ENCODE results near the gene HLA-DQB1. TPM values are rescaled to one million over a fixed set of nuclear protein-coding genes. Genes with fewer than 3 reads are reported as not detected.

Gene HLA-DQB1
- total RNA-seq, 1 experiment from 2014 or later = 2.1 TPM

DNA sequence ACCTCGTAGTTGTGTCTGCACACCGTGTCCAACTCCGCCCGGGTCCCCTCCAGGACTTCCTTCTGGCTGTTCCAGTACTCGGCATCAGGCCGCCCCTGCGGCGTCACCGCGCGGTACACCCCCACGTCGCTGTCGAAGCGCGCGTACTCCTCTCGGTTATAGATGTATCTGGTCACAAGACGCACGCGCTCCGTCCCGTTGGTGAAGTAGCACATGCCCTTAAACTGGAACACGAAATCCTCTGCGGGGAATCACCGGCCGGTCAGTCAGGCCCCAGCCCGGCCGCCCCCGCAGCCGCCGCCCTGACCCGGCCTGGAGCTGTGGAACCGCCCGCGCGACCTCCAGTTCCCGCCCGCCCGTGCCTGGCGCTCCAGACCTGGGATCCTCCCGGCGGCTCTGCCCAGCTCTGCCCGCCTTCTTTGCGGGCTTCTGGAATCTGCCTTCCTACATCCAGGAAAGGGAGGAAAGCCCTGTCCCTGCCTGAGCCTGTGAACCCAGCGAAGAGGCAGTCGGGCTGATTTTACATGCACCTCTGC lies 1.6 kb downstream of the HLA-DQB1 start:
- Histone ChIP-seq H4K20me1 (ENCODE audit: insufficient read depth) (no peaks in the 10 kb centered on the region), H3K9me2 (ENCODE audit: insufficient read depth) (no peaks in the 10 kb centered on the region), H3K4me1 (ENCODE audit: control insufficient read depth in 1 of 2, insufficient read depth in 2 of 2, low read length in 2 of 2) (no peaks in the 10 kb centered on the region), H3K4me3 (replicated peaks in 1 of 2; ENCODE audit: low read depth in 1 of 2, low read length in 2 of 2) (no peak overlapping the region), H3K9me3 (ENCODE audit: control insufficient read depth in 1 of 2, insufficient read depth in 1 of 2, low read depth in 1 of 2, low read length in 2 of 2) (no peaks in the 10 kb centered on the region), H2AFZ (ENCODE audit: low read depth, low read length, poor library complexity, severe bottlenecking) (no peak overlapping the region), H3K79me2 (ENCODE audit: insufficient read depth, low read length) (no peaks in the 10 kb centered on the region), H3K4me2 (ENCODE audit: low read length) (no peak overlapping the region), H3K27me3 (ENCODE audit: insufficient read depth, low read length) (no peaks in the 10 kb centered on the region), H3K36me3 (ENCODE audit: control insufficient read depth in 1 of 2, insufficient read depth in 2 of 2, low read length in 2 of 2) (no peaks in the 10 kb centered on the region), H3K9ac (ENCODE audit: low read length) (no peak overlapping the region), H3K27ac (ENCODE audit: low read depth, low read length) (no peak overlapping the region)
- BruUV-seq (replicated peaks) = no TSS peak
- POLR2A ChIA-PET = no interaction called here
- ATAC-seq (no peak), DNase-seq (ENCODE audit: low read depth, low spot score) (no peak)
- CTCF ChIA-PET = no interaction called here
- no peak for TF ChIP-seq EZH2 (IDR thresholded peaks at IDR 0.05)
- TF ChIP-seq EZH2phosphoT487 (IDR thresholded peaks at IDR 0.05; ENCODE audit: borderline replicate concordance) = no peak
- intact Hi-C loops (cut with micrococcal nuclease) = no loop called here
- RAD21 ChIA-PET (ENCODE audit: low non-redundant PET in 1 of 2, low total read pairs in 2 of 2, uncharacterized antibody in 2 of 2, unreplicated experiment in 2 of 2) = no interaction called here

DNA sequence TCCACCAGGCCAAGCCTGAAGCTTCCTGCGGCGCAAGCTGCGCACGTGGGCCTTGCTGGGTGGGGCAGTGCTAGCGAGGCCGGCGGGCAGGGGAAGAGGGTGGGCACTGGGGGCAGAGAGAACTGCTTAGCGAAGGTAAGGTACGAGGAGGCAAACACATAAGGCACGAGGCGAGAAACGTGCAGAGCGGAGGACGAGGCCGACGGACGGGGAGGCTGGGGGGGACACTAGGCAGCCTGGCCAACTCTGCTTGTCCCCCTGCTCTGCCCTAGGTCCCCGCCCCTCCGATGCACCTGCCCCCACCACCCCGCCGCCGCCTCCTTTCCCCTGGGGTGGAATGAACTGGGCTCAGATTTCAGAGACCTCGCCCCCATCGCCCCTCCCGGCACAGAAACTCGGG lies 2.1 kb downstream of the HLA-DQB1 start:
- intact Hi-C loops (cut with micrococcal nuclease) = no loop called here
- H3K9ac ChIP-seq (ENCODE audit: low read length) = no peak overlapping the region
- DNase-seq (ENCODE audit: low read depth, low spot score) = no peak
- CTCF ChIA-PET = interaction anchor here (0.9 kb wide), 1 partner anchor 96 kb away, joined by 3 read pairs; no protein-coding TSS in a partner anchor
- H3K79me2 ChIP-seq (ENCODE audit: insufficient read depth, low read length) = no peaks in the 10 kb centered on the region
- TF ChIP-seq EZH2 (IDR thresholded peaks at IDR 0.05) = no peak
- TF ChIP-seq ELF1 (IDR thresholded peaks at IDR 0.05; ENCODE audit: borderline replicate concordance, low read depth) = no peak
- no peak for TF ChIP-seq CEBPB (IDR thresholded peaks at IDR 0.05; ENCODE audit: low read depth)
- TF ChIP-seq ZNF274 (IDR thresholded peaks at IDR 0.05; ENCODE audit: low read depth, low read length) = no peak
- no peak for TF ChIP-seq SIN3A (IDR thresholded peaks at IDR 0.05; ENCODE audit: low read depth)
- TF ChIP-seq CBX3 (IDR thresholded peaks at IDR 0.05; ENCODE audit: low read depth) = no peak
- TF ChIP-seq, protein P1, sequence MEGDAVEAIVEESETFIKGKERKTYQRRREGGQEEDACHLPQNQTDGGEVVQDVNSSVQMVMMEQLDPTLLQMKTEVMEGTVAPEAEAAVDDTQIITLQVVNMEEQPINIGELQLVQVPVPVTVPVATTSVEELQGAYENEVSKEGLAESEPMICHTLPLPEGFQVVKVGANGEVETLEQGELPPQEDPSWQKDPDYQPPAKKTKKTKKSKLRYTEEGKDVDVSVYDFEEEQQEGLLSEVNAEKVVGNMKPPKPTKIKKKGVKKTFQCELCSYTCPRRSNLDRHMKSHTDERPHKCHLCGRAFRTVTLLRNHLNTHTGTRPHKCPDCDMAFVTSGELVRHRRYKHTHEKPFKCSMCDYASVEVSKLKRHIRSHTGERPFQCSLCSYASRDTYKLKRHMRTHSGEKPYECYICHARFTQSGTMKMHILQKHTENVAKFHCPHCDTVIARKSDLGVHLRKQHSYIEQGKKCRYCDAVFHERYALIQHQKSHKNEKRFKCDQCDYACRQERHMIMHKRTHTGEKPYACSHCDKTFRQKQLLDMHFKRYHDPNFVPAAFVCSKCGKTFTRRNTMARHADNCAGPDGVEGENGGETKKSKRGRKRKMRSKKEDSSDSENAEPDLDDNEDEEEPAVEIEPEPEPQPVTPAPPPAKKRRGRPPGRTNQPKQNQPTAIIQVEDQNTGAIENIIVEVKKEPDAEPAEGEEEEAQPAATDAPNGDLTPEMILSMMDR (IDR thresholded peaks at IDR 0.05 in 2 of 3, conservative IDR thresholded peaks at IDR 0.05 in 1 of 3; ENCODE audit: borderline replicate concordance in 1 of 3, insufficient read depth in 1 of 3, low read depth in 2 of 3, low read length in 2 of 3) = no peak
- no peak for TF ChIP-seq YY1 (IDR thresholded peaks at IDR 0.05; ENCODE audit: extremely low read depth, insufficient replicate concordance, low read depth, low read length)
- TF ChIP-seq, protein P2, sequence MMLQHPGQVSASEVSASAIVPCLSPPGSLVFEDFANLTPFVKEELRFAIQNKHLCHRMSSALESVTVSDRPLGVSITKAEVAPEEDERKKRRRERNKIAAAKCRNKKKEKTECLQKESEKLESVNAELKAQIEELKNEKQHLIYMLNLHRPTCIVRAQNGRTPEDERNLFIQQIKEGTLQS (IDR thresholded peaks at IDR 0.05) = no peak
- no peak for TF ChIP-seq EGR1 (IDR thresholded peaks at IDR 0.05; ENCODE audit: low read depth)
- no peak for TF ChIP-seq EZH2phosphoT487 (IDR thresholded peaks at IDR 0.05; ENCODE audit: borderline replicate concordance)
- TF ChIP-seq POLR2AphosphoS5 (IDR thresholded peaks at IDR 0.05; ENCODE audit: low read depth, low read length) = no peak
- H3K27ac ChIP-seq (ENCODE audit: low read depth, low read length) = no peak overlapping the region
- no peak for ATAC-seq
- no peaks in the 10 kb centered on the region for H4K20me1 ChIP-seq (ENCODE audit: insufficient read depth)
- no peaks in the 10 kb centered on the region for H3K9me3 ChIP-seq (ENCODE audit: control insufficient read depth in 1 of 2, insufficient read depth in 1 of 2, low read depth in 1 of 2, low read length in 2 of 2)
- BruUV-seq (replicated peaks) = no TSS peak
- H3K4me3 ChIP-seq (replicated peaks in 1 of 2; ENCODE audit: low read depth in 1 of 2, low read length in 2 of 2) = no peak overlapping the region
- POLR2A ChIA-PET = no interaction called here
- no peak overlapping the region for H2AFZ ChIP-seq (ENCODE audit: low read depth, low read length, poor library complexity, severe bottlenecking)
- H3K27me3 ChIP-seq (ENCODE audit: insufficient read depth, low read length) = no peaks in the 10 kb centered on the region
- no peaks in the 10 kb centered on the region for H3K4me1 ChIP-seq (ENCODE audit: control insufficient read depth in 1 of 2, insufficient read depth in 2 of 2, low read length in 2 of 2)
- no peaks in the 10 kb centered on the region for H3K36me3 ChIP-seq (ENCODE audit: control insufficient read depth in 1 of 2, insufficient read depth in 2 of 2, low read length in 2 of 2)
- no peak overlapping the region for H3K4me2 ChIP-seq (ENCODE audit: low read length)
- no peaks in the 10 kb centered on the region for H3K9me2 ChIP-seq (ENCODE audit: insufficient read depth)
- RAD21 ChIA-PET (ENCODE audit: low non-redundant PET in 1 of 2, low total read pairs in 2 of 2, uncharacterized antibody in 2 of 2, unreplicated experiment in 2 of 2) = no interaction called here

Data from HCT116 (cell line).